SU-DHL-6 (cell line): ENCODE measurements around the gene THSD7A.

Experiments used
- H2AFZ ChIP-seq: fragments of 200-600 bp; sonication (generic); 2 replicates; pipeline ENCODE4 v1.6.1; 2014; ENCODE audit warnings: low read depth, mild to moderate bottlenecking, moderate library complexity, mixed read lengths, antibody characterized with exemption, low read length; ENCODE audit not compliant: severe bottlenecking
- H3F3A ChIP-seq: fragments of 200-600 bp; shearing (Covaris generic); 2 replicates; pipeline ENCODE4 v1.6.0; 2016; ENCODE audit warnings: antibody characterized with exemption, mild to moderate bottlenecking; ENCODE audit not compliant: insufficient read depth
- H3K27ac ChIP-seq: fragments of 200-600 bp; sonication (generic); 2 replicates; pipeline ENCODE4 v1.5.1; 2016; ENCODE audit warnings: low read depth, mild to moderate bottlenecking, low read length, moderate library complexity, mixed read lengths
- H3K27me3 ChIP-seq: fragments of 200-600 bp; sonication (generic), shearing (Covaris generic); 2 replicates; pipeline ENCODE4 v1.6.0; 2014; ENCODE audit warnings: mild to moderate bottlenecking, low read length
- H3K36me3 ChIP-seq: fragments of 200-600 bp; sonication (generic); 2 replicates; pipeline ENCODE4 v1.6.1; 2014; ENCODE audit warnings: mild to moderate bottlenecking, low read length, mixed read lengths
- H3K4me2 ChIP-seq: fragments of 300-600, 200-600 bp; shearing (Covaris generic), sonication (generic); 2 replicates; pipeline ENCODE4 v1.6.0; 2014; ENCODE audit warnings: low read length, low read depth, mild to moderate bottlenecking; ENCODE audit not compliant: poor library complexity, severe bottlenecking
- H3K4me3 ChIP-seq: fragments of 200-600 bp; sonication (generic); 2 replicates; pipeline ENCODE4 v1.5.1; 2014; ENCODE audit warnings: antibody characterized with exemption, low read length, mild to moderate bottlenecking, mixed read lengths; ENCODE audit not compliant: insufficient read depth, poor library complexity, severe bottlenecking
- H3K79me2 ChIP-seq: fragments of 200-600 bp; sonication (generic); 2 replicates; pipeline ENCODE4 v1.6.1; 2014; ENCODE audit warnings: mild to moderate bottlenecking, low read length, moderate library complexity; ENCODE audit not compliant: insufficient read depth
- H3K9ac ChIP-seq: fragments of 200-600 bp; sonication (generic); 2 replicates; pipeline ENCODE4 v1.7.0; 2014; ENCODE audit warnings: mild to moderate bottlenecking, low read length
- H3K9me2 ChIP-seq: fragments of 200-600 bp; sonication (generic); replicated peaks from 2 replicates; pipeline ENCODE4 v1.6.1; 2014; ENCODE audit warnings: low read length; ENCODE audit not compliant: insufficient read depth
- H3K9me3 ChIP-seq: fragments of 200-600 bp; sonication (generic); 2 replicates; pipeline ENCODE4 v1.6.1; 2014; ENCODE audit warnings: low read length, mixed read lengths; ENCODE audit not compliant: insufficient read depth
- H4K20me1 ChIP-seq: fragments of 200-600 bp; sonication (generic); 2 replicates; pipeline ENCODE4 v1.6.1; 2014; ENCODE audit warnings: low read depth, mild to moderate bottlenecking, antibody characterized with exemption, low read length, moderate library complexity, mixed read lengths
- CTCF ChIP-seq: fragments of 200-600 bp; sonication (generic); IDR thresholded peaks from one replicate; pipeline ENCODE4 v1.5.1; 2017; ENCODE audit warnings: antibody characterized with exemption, mild to moderate bottlenecking, low read length, moderate library complexity; ENCODE audit not compliant: insufficient read depth, poor library complexity, severe bottlenecking
- EZH2phosphoT487 ChIP-seq: fragments of 200-600 bp; sonication (generic), shearing (Covaris generic); conservative IDR thresholded peaks from 2 replicates; pipeline ENCODE4 v1.6.1; 2018; ENCODE audit warnings: mild to moderate bottlenecking, antibody characterized with exemption, low read length, moderate library complexity, mixed read lengths

THSD7A gene

GRCh38 chr7:11665357-11665756 lies 166.6 kb downstream of the THSD7A start:
- no peaks in the 10 kb centered on the region for H3K9me2 ChIP-seq
- no peak for TF ChIP-seq EZH2phosphoT487
- TF ChIP-seq CTCF = no peak
- no peaks in the 10 kb centered on the region for H3K36me3 ChIP-seq
- no peak overlapping the region for H2AFZ ChIP-seq
- no peaks in the 10 kb centered on the region for H4K20me1 ChIP-seq
- no peaks in the 10 kb centered on the region for H3K79me2 ChIP-seq
- H3K4me3 ChIP-seq = no peak overlapping the region
- no peaks in the 10 kb centered on the region for H3K27me3 ChIP-seq
- no peak overlapping the region for H3K9ac ChIP-seq
- H3F3A ChIP-seq = no peaks in the 10 kb centered on the region
- no peak overlapping the region for H3K4me2 ChIP-seq
- no peaks in the 10 kb centered on the region for H3K9me3 ChIP-seq
- H3K27ac ChIP-seq = no peak overlapping the region

- H3K9ac ChIP-seq = no peak overlapping the region
- no peaks in the 10 kb centered on the region; the same call in 1 of the 2 replicates for H4K20me1 ChIP-seq
- no peaks in the 10 kb centered on the region for H3K27me3 ChIP-seq
- no peaks in the 10 kb centered on the region for H3K79me2 ChIP-seq
- TF ChIP-seq EZH2phosphoT487 (no peak), CTCF (no peak)
- H3K9me3 ChIP-seq = no peaks in the 10 kb centered on the region
- H2AFZ ChIP-seq = no peak overlapping the region
- no peak overlapping the region for H3K4me2 ChIP-seq
- no peak overlapping the region for H3K4me3 ChIP-seq
- no peak overlapping the region for H3K27ac ChIP-seq
- H3K36me3 ChIP-seq = no peaks in the 10 kb centered on the region
- H3K9me2 ChIP-seq = no peaks in the 10 kb centered on the region
- no peaks in the 10 kb centered on the region for H3F3A ChIP-seq
These were observed 176.4 kb downstream of the THSD7A start for GRCh38 chr7:11655642-11656041.

DNA sequence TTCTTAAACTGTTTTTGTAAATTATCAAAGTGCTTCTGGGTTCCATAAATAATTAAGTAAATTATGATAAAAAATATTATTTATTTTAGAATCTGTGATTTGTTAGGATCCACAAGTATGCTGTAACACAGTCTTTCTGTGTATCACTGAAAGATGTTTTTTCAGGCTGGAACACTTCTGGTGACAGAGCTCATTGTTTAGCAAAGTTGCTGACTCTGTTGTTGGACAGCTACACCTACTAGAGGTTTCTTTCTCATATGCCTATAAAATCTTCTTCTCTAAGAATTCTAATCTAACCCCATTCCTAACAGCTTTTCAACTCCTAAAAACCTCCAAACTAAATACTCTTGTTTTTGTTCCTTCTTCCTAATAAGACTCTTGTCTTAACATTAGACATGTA lies 176.8 kb downstream of the THSD7A start:
- H3K79me2 ChIP-seq = no peaks in the 10 kb centered on the region
- H2AFZ ChIP-seq = no peak overlapping the region
- H3K36me3 ChIP-seq = no peaks in the 10 kb centered on the region
- H3F3A ChIP-seq = no peaks in the 10 kb centered on the region
- H3K4me3 ChIP-seq = no peak overlapping the region
- H3K4me2 ChIP-seq = no peak overlapping the region
- no peak overlapping the region for H3K27ac ChIP-seq
- no peak overlapping the region for H3K9ac ChIP-seq
- H3K9me3 ChIP-seq = no peaks in the 10 kb centered on the region
- no peaks in the 10 kb centered on the region; the same call in 1 of the 2 replicates for H4K20me1 ChIP-seq
- no peaks in the 10 kb centered on the region for H3K9me2 ChIP-seq
- H3K27me3 ChIP-seq = no peaks in the 10 kb centered on the region
- TF ChIP-seq CTCF = no peak
- no peak for TF ChIP-seq EZH2phosphoT487
